NCI-H446 (cell line): ENCODE results near the gene SIRT7.
"Not testable (repeated sequence)": the region's sequence is repeated elsewhere in the genome, so short reads cannot be mapped to it uniquely, and the experiment has no call there.

ENCODE experiments used
- DNase-seq, 2 experiments: peaks; one replicate each; lab custom pipeline; 2025; lab: John Stamatoyannopoulos, UW

Gene SIRT7

DNA sequence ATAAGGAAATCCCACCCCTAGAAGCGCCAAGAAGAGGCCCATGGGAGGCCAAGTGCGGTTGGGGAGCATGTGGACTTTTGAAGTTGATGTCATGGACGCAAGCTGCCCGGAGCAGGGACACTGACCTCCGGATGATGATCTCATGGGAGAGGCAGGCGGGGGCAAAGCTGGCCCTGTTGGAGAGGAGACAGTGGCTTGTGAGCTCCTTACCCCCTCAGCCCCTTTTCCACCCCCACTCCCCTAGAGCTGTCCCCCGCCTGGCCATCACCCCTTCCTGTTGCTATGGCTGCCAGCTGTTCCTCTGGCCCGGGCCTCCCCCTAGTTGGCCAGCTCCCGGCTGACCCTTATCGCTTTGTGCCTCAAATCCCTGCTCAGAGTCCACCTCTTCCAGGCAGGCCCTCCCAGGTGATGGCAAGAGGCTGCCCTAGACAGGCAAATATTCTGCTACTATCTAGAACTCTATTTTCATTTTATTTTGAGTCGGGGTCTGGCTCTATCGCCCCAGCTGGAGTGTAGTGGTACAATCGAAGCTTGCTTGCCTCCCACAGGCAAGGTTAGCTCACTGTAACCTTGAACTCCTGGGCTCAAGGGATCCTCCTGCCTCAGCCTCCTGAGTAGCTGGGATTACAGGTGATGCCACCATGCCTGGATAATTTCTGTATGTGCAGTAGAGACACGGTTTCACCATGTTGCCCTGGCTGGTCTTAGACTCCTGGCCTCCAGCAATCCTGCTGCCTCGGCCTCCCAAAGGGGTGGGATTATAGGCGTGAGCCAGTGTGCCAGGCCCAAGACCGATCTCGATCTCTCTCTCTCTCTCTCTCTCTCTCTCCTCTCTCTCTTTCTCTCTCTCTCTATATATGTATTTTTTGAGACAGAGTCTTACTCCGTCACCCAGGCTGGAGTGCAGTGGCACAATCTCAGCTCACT, 36.4 kb upstream of the SIRT7 start:
- DNase-seq, result no peak

DNA sequence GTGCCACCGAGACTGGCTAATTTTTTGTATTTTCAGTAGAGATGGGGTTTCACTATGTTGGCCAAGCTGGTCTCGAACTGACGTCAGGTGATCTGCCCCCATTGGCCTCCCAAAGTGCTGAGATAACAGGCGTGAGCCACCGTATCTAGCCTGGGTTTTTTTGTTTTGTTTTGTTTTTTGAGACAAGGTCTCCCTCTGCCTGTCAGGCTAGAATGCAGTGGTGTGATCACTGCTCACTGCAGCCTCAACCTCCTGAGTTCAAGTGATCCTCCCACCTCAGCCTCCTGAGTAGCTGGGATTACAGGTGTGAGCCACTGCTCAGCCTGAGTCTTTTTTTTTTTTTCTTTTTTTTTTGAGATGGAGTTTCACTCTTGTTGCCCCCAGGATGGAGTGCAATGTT, 35.5 kb upstream of the SIRT7 start:
- not testable (repeated sequence) for DNase-seq

DNA sequence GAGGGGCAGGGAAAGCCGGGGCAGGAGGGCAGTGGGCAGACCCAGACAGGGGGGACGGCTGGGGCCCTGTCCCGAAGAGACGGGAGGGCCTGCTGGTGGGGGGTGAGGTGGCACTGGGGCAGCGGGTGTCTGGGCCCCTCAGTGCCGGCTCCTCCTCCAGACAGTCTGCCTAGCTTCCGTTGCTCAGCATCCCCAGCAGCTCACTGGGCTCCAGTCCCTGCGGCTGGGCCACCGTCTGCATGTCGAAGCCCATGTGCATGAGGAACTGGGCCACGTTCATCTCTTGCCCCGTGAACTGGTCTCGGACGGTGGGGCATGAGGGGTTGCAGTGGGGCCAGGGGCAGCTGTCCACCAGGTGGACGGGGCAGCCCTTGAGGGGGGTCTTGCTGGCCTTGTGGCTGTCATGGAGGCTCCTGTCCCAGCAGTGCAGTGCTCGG, 34.8 kb upstream of the SIRT7 start:
- DNase-seq, result no peak

DNA sequence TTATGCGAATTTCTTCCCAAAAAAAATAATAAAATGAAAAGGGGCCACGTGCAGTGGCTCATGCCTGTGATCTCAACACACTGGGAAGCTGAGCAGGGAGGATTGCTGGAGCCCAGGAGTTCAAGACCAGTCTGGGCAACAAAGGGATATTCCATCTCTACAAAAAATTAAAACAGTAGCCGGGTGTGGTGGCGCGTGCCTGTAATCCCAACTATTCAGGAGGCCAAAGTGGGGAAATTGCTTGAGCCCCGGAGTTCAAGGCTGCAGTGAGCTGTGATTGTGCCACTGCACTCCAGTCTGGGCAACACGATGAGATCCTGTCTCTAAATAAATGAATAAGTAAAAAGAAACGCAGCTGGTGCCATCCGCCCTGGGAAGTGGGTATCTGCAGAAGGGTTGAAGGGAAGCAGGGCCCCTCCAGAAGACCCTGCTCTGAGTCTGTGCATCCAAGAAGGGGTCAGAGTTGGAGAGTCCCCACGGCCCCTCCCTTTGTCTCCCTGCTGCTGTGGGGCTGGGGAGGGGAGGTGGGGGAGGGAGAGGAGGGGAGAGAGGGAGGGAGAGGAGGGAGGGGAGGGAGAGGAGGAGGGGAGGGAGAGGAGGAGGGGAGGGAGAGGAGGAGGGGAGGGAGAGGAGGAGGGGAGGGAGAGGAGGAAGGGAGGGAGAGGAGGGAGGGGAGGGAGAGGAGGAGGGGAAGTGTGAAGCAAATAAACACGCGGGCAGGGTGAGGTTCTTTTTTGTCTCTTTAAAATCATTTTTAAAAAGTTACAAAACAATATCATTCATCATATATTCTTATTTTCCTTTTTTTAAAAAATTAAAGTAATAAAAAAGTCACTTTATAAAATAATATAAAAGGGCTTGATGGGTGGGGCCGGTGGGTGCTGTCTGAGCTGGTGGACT, 34.1 kb upstream of the SIRT7 start:
- no peak for DNase-seq

DNA sequence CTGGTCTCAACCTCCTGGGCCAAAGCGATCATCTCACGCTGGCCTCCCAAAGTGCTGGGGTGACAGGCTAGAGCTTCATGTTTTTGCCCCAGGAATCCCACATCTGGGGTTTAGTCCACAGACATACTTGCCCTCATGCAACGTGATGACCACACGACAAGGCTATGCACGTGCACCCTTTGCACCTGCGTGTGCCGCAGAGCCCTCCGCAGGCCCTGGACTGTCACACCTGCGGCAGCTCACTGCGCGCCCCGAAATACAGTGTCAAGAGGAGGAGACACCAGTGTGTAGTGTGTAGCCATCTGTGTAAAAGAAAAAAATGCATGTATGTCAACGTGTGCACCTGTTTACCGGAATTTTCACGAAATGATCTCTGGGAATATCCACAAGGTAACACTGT, 32.5 kb upstream of the SIRT7 start:
- no peak for DNase-seq

DNA sequence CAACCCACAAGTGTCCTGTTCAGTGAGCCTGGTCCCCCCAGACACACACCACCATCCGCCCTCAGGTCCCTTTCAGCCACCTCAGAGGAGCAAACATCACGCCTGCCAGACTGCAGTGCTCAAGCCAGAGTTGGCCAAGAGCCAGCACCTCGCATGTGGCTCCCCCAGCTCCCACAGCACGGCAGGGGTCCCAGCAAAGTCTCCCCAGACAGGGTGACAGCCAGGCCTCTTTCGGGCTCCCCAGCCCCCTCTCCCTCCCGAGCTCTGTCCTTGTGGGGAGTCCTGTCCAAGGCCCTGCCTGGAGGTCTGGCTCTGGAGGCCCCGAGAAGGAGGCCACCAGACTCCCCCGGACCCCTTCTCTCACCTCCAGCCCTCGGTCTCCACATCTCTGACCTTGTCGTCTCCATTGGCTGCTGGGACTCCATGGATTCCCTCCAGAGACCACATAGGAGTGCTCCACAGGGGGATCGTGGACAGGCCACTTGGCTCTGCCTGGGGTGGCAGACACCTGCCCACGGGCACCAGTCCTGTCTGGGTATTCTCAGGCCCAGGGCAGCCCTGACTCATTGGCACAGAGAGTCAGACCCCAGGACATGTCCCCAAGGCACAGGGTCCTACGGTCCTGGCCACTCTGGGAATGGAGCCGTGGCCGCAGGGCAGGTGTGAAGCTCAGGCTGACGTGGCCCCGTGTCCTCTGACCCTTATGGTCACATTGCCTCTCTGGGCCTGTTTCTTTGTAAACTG, 30.8 kb upstream of the SIRT7 start:
- DNase-seq, result no peak

DNA sequence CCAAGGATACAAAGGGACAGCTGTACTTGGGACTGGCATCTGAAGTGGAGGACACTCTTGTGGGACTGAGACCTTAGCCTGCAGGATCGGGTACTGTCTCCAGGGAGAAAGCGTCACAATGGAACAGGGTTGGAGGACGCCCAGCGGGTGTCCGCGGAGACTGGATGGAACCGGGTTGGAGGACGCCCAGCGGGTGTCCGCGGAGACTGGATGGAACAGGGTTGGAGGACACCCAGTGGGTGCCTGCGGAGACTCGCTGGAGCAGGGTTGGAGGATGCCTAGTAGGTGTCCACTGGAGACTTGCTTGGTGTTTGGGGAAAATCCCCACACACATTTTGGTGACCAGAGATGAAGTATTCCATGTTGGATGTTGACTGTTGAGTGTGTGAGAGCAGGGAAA, 29.2 kb upstream of the SIRT7 start, which contains the start of gene MYADML2:
Gene MYADML2 (minus strand): TSS at position 45 of the 400 bp plus-strand sequence. CDS start 5,492 bp downstream, outside the sequence.
- no peak for DNase-seq

DNA sequence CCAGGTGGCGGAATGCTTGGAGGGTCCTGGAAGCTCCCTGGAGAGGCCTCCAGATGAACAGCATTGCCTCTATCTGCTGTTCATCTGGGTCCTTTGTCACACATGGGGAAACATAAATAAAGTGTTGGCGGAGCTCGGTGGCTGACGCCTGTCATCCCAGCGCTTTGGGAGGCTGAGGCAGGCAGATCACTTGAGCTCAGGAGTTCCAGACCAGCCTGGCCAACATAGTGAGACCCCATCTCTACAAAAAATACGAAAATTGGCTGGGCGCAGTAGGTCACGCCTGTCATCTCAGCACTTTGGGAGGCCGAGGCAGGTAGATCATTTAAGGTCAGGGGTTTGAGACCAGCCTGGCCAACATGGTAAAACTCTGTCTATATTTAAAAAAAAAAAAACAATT, 26.9 kb upstream of the SIRT7 start:
- DNase-seq, result no peak

DNA sequence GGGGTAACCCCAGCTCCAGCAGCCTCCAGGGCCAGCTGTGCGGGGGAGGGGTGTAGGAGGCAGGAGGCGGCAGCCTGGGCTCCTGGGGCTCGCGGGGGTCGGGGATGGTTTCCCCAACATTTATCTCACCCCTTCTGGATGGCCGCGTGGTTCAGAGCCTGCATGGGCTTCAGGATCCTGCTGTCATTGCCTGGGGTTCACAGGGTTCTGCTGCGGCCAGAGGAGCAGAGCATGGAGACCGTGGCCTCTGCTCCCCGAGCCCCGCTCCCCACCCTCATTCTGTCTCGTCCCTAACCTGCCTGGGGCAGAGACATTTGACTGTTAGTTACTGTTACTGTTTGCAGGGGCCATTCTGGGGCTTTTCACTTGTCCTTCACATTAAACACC, 24.2 kb upstream of the SIRT7 start:
- no peak for DNase-seq

DNA sequence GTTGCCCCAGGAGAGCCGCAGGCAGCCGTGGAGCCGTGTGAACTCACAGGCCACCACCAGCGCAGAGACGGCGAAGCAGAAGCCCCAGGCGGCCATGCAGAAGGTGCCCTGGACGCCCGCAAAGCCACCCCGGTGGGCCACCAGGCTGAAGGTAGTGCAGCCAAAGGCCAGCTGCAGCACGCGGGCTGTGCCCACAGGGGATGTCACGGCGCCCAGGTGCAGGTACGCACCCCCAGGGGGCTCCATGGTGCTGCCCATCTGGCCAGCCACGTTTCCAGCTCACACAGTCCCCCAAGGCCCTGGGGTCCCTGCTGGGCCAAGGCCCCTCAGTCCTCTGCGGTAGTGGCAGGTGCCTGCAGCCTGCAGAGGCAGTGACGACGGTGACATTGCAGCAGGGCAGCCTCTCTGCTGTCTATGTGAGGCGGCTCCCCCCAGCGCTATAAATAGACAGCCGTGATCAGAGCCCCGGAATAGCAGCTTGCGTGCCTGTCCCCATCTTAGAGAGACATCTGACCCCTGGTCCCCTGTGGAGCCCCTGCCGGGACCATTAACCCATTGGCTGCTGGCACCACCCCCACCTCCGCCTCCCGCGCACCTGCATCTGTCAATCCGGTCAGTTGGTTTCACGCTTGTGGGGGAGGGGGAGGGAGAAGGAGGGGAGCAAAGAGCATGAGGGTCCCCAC, 23.6 kb upstream of the SIRT7 start:
- no peak for DNase-seq

DNA sequence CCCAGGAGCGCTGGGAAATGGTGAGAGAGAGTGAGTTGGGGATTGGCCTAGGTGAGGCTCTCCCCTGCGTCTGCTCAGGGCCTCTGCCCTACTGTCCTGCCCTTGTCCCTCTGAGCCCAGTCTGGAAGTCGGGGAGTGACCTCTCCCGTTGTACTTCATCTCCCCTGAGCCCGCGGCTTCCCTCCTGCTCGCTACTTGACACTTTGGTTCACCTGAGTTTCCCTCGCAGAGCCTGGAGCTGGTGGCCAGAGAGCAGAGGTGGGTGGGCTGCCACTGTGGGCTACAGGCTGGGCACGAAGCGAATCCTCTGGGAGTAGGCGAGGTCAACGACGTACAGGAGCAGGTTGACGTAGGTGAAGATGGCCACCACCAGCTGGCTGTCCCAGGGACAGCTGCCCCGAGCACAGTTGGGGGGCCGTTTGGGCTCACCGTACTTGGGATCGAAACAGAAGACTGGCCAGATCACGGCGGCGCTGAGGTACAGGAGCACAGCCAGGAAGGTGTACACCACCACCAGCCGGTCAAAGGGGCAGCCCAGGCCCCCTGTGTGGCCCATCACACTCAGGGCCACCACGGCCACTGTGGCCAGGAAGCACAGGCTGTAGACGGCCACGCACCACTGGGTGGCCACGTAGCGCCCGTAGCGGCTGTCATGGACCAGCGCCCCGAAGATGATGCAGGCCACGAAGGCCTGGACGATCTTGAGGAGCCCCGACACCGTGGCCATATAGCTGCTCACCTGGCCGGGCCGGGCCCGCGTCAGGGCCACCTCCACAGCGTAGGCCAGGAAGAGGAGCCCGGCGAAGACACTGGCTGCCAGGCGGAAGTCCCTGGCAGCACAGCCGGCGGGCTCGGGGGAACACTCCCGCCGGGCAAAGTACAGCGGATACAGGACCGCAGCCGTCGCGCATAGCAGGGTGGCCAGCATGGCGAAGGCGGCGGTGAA, 22.8 kb upstream of the SIRT7 start:
- no peak for DNase-seq

DNA sequence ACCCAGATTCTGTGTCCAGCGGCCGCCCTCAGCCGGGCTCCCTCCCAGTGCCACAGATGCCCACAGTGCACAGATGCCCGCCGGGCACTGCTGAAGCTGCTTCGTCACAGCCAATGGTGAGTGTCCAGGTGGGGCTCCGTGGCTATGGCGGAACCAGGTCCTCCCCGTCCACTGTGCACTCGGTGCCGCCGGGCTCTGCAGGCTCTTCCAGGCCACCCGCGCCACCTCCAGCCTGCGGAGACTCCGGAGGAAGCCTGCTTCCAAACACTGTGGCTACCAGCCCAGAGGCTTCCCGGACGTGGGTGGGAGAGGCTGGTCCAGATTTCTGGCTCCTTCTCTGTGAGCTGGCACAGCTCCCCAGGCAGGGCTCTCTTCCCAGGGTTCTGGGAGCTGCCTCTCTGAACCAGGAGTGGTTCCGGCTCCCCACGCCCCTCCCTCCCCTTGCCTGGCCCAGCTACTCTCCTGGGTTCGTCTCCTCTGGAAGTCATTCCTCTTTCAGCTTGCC, 22.0 kb upstream of the SIRT7 start:
- no peak for DNase-seq

DNA sequence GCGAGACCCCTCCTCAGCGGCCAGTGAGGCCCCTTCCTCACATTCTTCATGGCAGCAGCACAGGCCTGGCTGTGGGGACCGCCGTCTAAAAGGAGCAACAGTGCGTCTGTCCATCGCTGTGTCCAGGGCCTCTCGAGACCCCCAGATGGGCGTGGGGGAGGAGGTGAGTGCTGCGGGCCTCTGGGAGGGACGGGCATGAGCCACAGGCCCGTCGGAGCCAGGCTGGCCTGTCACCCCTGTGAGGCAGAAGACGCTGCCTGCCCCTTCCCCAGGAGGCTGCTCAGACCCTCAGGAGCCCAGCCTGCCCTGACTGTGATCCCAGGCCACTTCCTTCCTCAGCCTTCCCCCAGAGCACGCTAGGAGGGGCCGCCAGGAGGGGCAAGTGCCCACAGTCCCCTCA, 21.2 kb upstream of the SIRT7 start:
- no peak for DNase-seq

DNA sequence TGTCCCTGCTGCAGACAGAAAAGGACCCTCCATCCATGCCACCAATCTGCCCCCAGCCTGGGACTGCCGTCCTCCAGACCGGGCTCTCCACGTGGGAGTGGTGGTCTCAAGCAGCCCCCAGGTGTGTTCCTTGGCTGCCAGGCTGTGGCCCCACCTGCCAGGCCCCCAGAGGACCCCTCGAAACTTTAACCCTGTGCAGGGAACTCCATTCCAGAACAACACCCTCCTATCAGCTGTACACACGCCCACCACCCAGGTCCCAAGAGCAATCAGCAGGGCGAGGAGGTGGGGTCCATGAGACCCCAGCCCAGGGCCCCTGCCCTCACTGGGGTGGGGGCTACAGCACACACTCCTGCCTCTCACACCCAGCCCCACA, 17.7 kb upstream of the SIRT7 start:
- no peak for DNase-seq

DNA sequence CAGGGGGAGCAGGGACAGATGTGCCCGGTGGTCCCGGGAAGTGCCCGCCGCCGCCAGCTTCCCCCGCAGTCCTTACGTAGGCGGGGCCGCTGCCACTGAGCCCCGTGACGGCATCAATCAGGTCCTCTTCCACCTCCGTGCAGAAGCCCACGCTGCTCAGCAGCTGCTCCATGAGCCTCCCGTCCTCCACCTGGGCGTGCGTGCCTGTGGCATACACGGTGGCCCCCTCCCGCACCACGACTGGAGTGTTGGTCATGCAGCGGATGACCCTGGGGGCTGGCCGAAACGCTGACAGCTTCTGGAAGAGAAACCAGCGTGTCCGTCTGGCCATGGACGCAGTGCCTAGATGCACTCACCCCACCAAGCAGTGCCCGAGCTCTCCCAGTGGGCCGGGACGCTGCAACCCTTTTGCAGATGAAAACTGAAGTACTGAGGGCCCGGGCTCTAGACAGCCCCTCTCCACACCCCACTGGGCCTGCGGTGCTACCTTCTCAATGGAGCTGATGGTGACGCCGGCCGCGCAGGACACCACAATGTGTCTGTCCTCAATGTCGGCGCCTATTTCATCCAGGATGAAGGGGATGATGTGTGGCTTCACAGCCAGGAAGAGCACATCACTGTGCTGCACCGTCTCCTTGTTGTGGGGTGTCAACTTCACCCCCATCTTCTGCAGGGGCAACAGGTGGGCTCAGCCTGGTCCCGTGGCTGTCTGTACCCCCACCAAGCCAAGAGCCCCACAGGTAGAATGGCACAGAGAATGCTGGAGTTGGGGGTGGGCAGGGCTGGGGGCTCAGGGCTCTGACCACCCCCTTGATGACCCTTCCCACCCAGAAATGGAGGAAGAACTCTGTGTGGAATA, 17.1 kb upstream of the SIRT7 start:
- DNase-seq, result no peak

DNA sequence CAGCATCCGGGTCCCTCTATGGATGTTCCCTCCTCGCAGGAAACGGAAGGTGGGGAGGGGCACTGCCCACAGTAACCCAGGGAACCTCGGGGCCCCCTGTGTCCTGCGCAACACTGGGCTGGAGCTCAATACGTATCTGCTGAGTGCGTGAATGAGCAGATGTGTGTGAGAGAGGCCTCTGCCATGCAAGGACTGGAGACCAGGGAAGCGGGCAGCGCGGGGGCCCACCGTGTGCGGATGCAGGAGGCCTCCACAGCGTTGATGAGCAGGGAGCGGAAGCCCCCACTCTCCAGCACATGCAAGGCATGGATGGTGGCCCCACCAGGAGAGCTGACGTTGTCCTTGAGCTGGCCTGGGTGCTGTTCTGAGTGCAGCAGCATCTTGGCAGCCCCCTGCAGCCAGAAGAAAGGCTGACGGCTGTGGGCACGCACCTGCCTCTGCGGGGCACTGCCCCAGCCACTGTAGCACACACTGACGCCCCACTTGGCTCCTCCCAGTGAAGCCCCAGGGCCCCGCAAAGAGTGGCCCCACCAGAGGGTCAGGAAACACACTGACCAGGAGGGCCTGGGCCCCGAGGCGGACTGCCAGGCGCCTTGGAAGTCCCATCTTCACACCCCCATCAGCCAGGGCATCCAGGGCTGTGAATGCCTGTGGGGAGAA, 16.3 kb upstream of the SIRT7 start:
- DNase-seq, result no peak

DNA sequence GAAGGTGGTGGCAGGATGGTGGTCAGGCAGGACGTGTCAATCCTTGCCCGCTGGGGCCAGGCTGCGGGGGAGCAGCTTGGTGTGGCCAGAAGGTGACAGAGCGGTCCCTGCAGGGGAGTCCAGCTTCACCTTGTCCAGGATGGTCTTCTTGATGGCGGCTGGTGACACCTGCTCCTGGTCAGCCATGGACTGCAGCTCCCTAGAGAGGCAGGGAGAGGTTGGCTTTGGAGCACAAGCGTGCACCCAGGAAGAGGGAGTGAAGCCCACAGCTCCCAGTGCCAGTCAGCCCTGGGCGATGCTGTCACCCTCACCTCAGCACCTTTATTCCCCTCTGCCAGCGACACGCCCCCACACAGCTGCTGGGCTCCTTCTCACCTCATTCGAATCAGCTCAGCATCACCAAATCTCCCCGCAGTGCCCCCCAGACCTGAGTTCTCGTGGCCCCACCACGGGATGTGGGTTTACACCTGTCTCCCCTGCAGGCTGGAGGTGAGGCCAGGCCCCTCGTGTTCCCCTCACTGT, 15.3 kb upstream of the SIRT7 start:
- no peak for DNase-seq

DNA sequence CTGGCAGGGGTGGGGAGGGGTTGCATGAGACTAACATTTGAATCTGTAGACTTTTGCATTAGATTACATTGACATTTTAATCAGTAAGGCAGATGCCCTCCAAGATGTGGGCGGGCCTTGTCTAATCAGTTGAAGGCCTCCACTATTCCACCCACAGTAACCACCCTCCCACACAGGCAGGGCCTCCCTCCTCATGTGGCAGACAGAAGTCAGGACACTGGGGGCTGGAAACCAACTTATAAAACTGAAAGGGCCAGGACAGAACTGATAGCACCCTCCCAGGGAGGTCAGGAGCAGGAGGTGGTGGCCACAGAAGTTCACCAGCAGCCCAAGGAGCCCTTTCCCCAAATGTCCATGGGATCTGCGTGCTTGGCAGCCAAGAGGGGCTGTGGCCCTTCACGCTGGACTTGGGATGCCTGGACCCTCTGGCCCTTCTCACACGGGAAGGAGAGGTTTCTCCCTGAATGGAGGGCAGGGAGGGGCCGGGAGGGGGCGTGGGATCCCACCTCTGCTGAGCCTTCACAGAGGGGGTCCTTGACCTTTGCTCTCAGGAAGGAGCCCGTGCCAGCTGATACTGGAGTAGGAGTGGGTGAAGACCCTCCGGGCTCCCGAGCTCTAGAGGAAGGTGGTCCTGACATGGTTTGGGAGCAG, 14.5 kb upstream of the SIRT7 start:
- no peak for DNase-seq
